HG02970 (cell line): Measurements from ENCODE around the gene SLC22A16.

ENCODE experiments used
- ATAC-seq: cut with Tn5 transposase; IDR thresholded peaks from one replicate; pipeline ENCODE4 v1.9.1; 2021; ENCODE audit warnings: mild to moderate bottlenecking, moderate library complexity, moderate number of reproducible peaks; ENCODE audit not compliant: unreplicated experiment, low FRiP score

The SLC22A16 gene

GRCh38 chr6:110410511-110410910, 65.9 kb downstream of the SLC22A16 start:
- ATAC-seq: no peak

GRCh38 chr6:110409794-110410193, 66.6 kb downstream of the SLC22A16 start:
- ATAC-seq: no peak

GRCh38 chr6:110408901-110409300, 67.5 kb downstream of the SLC22A16 start:
- ATAC-seq: no peak

DNA sequence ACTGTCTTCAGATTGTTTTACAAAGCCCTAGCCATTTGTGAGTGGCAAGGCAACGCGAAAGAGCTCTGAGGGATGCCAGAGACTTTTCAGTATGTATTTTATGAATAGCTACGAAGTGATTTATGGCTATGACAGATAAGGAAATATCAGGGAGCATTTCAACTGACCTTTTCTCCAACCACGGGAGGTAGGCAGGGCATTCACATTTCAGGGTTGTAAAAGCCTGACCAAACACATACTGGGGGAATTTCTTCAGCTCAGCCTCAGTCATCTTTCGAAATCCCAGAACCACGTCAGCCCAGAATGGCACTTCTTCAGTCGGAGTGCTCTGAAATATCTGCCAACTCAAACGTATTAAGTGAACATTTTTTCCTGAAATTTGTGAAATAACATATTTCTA, 71.8 kb downstream of the SLC22A16 start:
- no peak for ATAC-seq

DNA sequence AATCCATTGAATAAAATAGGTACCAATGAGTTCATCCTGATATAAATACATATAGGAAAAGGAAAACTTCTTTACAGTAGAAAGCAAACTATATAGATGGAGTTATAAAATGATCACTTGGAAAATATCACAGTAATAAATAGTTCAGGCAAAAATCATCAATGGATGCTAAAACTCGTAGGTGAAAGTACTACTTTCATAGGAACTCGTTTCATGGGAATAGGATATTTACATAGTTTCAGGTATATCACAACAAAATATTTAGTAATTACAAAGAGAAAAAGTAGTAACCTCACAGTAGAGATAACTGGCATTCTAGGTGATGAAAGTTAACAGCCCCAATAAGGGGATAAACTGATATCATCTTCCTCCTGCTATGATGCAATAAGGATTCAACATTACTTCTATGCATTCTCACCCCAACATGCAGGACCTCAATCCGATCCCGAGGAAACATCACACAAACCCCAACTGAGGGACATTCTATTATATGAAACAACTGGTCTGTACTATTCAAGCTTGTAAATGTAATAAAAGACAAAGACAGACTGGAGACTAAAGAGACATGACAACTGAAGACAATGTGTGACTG, 74.7 kb downstream of the SLC22A16 start:
- ATAC-seq: no peak

- ATAC-seq: no peak
These were observed 76.2 kb downstream of the SLC22A16 start for GRCh38 chr6:110400208-110400607.

GRCh38 chr6:110399219-110400071, 77.0 kb downstream of the SLC22A16 start:
- no peak for ATAC-seq

DNA sequence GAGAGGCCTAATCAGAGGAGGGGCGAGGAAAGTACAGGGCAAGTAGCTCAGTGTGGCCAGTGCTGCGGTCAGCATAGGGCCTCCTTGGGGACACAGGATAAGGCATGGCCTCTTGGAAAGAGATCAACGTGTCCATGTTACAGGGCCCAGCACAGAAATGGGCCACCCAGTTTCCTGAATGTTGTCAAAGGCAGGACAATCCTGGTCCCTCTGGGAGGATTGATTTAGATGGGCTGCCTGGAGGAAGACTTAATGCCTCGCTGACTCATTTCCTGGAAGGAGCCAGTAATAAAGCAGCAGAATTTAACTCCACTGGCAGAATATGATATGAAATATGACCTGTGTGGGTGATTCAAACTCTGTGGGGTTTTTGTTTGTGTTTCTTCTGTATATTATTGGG, 77.6 kb downstream of the SLC22A16 start:
- ATAC-seq: no peak

DNA sequence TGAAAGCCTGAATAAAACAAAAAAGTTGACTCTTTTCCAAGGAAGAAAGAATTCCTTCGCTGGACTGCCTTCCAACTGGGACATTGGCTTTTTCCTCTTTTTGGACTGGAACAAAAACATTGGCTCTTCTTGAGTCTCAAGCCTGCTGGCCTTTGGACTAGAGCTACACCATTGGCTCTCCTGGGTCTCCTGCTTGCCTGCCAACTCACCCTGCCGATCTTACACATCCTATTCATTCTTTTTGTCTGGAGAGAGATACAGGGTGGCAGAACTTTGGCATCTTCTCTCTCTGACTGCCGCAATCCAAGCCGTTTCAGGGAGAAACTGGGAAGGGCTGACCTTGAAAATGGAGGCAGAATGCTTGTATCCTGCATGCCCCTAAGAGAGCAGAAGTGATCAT, 81.2 kb downstream of the SLC22A16 start:
- ATAC-seq: no peak

DNA sequence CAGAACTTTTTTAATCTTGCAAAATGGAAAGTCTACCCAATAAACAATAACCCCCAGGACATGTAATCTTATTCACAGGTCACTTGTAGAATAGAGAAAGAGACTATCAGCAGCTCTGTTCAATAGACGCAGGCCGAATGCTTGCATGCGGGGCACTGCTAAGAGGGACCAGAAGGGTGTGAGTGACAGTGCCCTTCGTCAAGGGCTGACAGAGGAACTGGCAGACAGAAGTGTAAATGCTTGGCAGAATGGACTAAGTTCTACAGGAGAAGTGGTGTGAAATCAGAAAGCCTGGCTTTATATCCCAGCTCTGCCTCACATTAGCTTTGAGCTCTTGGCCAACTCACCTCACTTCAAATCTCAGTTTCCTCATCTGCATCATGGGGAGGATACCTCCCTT, 82.0 kb downstream of the SLC22A16 start:
- ATAC-seq: no peak

DNA sequence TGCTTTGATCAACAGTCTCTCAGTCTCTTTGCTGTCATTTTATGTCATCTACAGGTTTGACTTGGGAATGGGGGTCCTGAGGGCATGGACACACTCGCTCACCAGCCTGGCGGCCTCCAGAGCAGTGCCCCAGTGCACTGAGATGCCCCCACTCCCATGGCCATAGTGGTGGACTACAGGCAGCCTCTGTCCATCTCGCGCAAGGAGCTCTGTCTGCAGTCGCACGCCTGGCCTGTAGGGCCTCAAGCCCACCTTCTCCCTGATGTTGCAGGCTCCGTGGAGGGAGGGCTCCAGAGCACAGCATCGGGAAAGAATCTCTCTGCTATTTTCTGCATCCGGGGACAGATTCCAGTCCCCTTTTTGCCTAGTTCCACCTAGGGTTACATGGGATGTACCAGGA, 83.7 kb downstream of the SLC22A16 start:
- ATAC-seq: no peak

- no peak for ATAC-seq
These were observed 86.0 kb downstream of the SLC22A16 start for GRCh38 chr6:110390404-110390803.

DNA sequence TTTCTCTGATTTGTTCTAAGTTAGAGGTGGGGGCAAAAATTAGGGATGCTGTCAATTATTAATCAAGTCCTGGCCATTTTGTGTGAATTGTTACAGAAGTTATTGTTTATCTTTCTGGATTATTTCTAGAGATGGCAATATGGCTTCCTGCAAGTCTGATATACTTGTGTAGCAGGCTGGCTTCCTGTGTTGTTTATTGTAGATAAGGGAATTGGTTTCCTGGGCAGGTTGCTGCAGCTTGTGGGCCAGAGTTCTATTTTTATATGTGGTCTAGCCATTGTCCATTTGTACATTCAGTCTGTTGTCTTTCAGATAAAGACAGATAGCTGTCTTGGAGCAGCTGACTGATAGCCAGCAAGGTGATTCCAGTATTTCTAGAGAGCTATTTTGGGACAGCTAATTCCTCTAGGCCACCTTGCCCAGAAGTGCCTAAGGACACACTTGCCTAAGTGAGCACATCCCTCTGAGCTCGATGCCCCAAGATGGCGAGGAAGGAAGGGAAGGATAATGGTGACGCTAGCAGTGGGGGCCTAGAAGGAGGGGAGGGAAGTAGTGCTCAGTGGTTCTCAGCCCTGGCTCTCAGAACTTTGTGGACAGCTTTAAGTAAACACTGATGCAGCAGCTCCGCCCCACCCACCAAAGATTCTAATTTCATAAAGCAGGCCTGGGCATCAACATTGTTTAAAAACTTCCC, 86.6 kb downstream of the SLC22A16 start:
- ATAC-seq: no peak

- no peak for ATAC-seq
These were observed 88.4 kb downstream of the SLC22A16 start for GRCh38 chr6:110387986-110388385.

DNA sequence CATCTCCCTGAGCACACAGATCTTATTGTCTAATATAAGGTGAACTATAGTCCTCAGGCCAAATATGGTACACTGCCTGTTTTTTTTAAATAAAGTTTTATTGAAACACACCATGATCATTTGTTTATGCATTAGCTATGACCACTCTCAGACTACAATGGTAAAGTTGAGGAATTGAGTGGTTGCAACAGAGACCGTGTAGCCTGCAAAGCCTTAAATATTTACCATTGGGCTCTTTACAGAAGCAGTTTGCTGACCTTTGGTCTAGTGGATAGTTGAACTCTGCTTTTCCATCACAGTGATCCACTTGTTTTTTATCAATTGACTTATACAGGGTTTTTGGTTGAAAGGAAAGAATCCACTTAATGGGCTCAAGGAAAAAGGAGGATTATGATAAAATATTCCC, 91.0 kb downstream of the SLC22A16 start:
- no peak for ATAC-seq

DNA sequence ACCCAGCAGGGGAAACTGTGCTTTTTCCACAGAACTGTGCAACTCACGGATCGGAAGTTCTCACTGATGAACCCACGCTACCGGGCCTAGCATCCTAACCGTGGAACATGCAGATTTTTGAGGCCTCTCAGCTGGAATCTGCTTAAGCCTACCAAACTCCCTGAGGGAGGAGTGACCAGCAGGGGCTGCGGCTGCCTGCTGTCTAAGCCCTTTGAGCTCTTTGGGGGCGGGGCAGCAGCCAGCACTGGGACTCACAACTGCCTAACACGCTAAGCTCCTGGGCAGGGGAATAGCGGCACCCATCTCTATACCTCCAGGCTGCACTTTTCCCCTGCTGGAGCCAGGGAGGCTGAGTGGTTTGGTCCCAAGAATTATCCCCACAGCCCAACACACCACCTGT, 97.9 kb downstream of the SLC22A16 start:
- no peak for ATAC-seq
